ENCODE results near the gene TMEM59L. TPM values are rescaled to one million over a fixed set of nuclear protein-coding genes. Genes with fewer than 3 reads are reported as not detected.

TMEM59L gene
- total and polyA plus RNA-seq, 2 of the 13 experiments (the other 11 are each of a cell fraction or from before 2014, with no cell fraction given): 0.97 to 5.5 TPM

DNA sequence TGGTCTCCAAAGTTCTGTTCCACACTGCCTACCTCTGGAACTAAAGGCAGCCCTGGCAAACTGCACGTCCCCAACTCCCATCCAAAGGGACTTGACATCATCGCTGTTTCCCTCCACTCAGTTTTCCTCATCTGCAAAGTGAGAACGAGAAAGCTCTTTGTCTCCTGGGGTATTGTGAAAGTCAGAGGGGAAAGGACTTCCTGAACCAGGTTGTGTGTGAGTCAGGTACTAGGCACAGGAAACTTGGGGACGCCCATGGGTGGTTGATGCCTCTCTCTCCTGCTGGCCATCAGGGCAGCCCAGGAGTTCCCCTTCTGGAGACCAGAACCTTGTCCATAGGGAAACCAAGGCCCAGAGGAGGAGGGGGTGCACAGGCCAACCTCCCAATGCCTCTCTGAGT is 10.8 kb upstream of the TMEM59L start (continued):
- TF ChIP-seq ZBTB4 (CRISPR knock-in tag; IDR thresholded peaks at IDR 0.05; ENCODE audit: borderline replicate concordance) (no peak), ZFP91 (CRISPR knock-in tag; IDR thresholded peaks at IDR 0.05; ENCODE audit: borderline replicate concordance) (no peak), ZNF510 (CRISPR knock-in tag; IDR thresholded peaks at IDR 0.05; ENCODE audit: low read depth) (no peak), GATAD1 (CRISPR knock-in tag; IDR thresholded peaks at IDR 0.05) (no peak), UBTF (CRISPR knock-in tag; IDR thresholded peaks at IDR 0.05) (no peak), ZBTB7A (CRISPR knock-in tag; IDR thresholded peaks at IDR 0.05) (no peak), KDM3A (CRISPR knock-in tag; IDR thresholded peaks at IDR 0.05; ENCODE audit: low read depth) (no peak), ZNF234 (CRISPR knock-in tag; conservative IDR thresholded peaks at IDR 0.05) (no peak)
